ENCODE measurements around the gene RBM25.
A peak's percentile ranks its signal among the peaks of the same experiment; 100 is the strongest.
"Not testable (repeated sequence)": the region's sequence is repeated elsewhere in the genome, so short reads cannot be mapped to it uniquely, and the experiment has no call there.

Gene RBM25

DNA sequence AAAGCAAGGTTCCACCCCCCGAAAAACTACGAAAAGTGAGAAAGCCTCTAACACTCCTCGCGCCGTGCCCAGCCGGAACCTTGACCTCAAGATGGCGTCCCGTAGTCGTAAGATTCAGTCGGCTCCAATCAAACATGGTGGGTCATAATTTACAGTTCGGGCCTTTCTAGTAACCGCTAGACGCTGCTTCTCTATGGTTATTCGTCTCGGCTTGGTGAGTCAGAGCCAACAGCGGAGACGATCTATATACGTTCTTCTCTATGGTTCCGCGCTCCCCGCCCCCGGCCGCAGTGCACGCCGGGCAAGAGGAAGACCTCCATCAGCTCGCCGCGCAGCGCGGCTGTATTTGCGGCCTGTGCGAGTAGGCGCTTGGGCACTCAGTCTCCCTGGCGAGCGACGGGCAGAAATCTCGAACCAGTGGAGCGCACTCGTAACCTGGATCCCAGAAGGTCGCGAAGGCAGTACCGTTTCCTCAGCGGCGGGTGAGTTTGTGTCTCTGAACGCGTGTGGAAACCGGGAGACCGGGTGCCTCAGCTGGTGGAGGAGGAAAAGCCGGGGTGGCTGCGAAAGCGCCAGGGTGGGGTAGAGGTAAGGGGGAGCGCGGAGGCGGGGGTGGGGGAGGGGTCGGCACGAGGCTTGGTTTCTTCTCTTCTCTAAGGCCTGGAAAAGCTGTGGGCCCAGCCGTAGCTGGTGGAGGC is at the start of gene RBM25:
Gene RBM25 (plus strand): TSS at position 311 of the 698 bp plus-strand sequence. CDS start 13,108 bp downstream, outside the sequence.
- peak; percentile 95 to 96 for DNase-seq

DNA sequence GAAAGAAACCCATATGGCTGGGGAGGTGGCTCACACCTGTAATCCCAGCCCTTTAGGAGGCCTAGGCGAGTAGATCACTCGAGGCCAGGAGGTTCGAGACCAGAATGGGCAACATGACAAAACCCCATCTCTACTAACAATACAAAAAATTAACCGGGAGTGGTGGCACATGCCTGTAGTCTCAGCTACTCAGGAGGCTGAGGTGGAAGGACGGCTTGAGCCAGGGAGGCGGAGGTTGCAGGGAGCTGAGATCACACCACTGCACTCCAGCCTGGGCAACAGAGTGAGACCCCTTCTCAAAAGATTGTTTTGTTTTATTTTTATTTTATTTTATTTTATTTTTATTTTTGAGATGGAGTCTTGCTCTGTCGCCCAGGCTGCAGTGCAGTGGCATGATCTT is 47.1 kb upstream of the RBM25 start:
- DNase-seq = not testable (repeated sequence)

DNA sequence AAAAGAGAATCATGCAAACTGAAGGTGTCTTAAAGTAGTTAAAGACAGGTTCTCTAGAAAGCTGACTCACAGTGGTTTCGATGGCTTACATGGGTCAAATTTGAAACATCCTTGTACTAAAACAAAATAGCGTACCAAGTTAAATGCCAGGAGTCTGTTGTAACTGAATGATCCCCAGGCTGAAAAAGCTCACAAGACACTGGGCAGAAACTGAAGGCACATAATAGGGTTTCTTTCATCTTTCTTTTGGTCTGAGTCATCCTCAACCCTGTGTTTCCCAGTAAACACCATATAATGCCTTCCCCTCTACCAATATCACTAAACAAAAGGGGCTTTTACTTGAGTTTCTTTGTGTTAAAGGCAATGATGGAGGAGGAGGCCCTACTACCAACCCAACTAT is 44.2 kb upstream of the RBM25 start:
- DNase-seq = no peak

DNA sequence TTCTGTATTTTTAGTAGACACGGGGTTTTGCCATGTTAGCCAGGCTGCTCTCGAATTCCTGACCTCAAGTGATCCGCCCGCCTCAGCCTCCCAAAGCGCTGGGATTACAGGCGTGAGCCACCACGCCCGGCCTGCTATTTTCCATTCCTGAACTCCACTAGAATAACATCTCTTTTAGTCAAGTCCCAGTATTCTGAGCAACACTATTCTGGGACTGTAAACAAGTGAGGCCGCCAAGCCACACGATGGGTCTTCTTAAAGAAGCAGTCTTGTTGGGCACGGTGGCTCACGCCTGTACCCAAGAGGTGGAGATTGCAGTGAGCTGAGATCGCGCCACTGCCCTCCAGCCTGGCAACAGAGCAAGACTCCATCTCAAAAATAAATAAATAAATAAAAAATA is 42.8 kb upstream of the RBM25 start:
- DNase-seq = not testable (repeated sequence)

DNA sequence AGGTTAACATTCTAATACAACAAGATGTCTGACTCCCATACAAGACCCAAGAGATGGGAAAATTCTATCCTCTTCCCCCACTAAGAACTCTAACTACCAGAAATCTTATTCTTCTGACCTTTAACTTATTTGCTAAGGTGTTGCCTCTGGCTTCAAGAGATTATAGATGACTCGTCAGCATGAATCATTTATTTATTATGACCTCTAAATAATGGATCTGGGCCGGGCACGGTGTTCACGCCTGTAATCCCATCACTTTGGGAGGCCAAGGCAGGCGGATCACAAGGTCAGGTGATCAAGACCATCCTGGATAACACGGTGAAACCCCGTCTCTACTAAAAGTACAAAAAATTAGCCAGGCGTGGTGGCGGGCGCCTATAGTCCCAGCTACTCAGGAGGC is 42.3 kb upstream of the RBM25 start:
- DNase-seq = not testable (repeated sequence)

DNA sequence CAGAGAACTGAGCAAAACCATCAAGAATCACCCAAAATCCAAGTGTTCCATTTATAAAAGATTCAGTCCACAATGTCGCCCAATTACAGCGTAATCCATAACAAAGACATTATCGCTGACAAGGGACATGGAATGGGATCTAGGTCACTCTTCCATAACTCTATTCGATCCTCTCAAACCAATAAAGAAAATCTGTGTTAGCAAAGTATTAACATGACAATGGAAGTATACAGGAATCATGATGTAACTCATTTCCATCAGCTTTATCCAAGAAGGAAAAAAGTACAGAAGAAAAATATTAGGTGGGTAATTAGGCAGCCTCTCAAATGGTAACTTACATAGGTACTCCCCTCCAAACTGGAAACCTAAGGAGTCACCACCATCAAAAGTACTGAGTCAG is 36.3 kb upstream of the RBM25 start:
- no peak for DNase-seq

DNA sequence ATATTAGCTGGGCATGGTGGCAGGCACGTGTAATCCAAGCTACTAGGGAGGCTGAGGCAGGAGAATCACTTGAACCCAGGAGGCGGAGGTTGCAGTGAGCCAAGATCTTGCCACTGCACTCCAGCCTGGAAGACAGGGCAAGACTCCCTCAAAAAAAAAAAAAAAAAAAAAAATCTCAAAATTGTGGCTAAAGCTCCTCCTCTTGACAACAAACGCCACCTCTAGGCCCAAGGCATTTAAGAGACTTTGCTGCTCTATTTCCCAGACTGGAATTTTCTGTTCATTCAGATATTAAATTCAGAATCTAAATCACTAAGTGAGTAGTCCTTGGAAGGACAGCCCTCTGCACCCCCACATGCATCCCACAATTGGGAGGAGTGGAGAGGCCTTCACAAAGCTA is 32.8 kb upstream of the RBM25 start:
- no peak for DNase-seq

DNA sequence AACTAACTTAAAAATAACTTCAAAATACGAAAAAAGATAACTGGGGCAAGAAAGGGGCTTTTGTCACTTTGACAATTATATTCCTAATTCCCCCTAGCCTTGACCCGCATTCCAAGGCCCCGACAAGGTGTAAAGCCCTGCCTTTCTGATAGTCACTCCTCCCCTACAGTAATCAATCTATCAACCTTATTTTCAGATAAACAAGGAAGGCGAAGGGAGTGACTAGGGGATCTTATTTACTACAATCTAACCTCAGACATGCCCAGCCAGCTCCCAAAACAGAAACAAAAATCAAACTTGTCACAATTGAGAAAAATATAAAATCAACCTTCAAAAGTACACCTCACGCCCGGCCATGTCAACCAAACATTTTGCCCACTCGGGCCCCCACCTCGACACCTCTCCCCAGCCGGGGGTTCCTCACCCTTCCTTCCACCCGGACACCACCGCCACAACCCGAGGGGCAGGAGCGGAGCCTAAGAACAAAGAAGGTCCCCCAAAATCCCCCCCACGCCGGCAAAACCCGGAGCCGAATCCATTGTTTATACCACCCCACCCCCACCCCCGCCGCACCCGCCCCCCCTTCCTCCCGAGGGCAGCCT is 32.0 kb upstream of the RBM25 start:
- DNase-seq = peak in 1 of 2 experiments; percentile 22

DNA sequence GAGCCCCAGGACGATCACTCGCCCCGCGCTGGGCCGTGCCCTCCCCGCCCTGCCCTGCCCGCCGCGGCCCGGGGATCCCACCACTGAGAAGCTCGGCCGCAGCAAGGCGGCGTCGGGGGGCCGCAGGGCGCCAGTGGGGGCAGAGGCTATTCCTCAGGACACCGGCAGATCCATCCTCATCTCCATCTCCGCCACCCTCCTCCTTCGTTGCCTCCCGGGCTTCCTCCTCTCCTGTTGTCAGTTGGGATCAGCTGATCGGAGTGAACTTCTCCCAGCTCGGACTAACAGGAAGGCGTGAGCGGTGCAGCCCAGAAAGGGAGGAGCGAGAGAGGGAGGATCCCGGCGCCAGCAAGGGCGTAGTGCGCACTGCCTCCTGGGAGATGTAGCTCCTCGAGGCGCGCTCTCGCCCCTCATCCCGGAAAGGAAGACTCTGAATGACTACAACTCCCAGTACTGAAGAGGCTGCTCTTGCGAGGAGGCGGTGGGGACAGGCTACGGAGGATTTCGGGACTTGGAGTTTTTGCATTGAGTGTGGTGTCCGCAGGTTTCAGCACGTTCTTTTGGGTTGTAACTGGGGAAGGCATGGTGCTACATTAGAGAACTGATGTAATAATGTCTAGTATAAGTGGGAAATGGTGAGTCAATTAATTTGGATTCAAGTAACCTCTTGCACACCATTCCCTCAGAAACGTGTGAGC is 31.3 kb upstream of the RBM25 start, which contains the start of gene ZFYVE1:
Gene ZFYVE1 (minus strand): TSS at position 262 of the 698 bp plus-strand sequence. CDS start 2,598 bp downstream, outside the sequence.
- DNase-seq = peak; percentile 91 to 94

DNA sequence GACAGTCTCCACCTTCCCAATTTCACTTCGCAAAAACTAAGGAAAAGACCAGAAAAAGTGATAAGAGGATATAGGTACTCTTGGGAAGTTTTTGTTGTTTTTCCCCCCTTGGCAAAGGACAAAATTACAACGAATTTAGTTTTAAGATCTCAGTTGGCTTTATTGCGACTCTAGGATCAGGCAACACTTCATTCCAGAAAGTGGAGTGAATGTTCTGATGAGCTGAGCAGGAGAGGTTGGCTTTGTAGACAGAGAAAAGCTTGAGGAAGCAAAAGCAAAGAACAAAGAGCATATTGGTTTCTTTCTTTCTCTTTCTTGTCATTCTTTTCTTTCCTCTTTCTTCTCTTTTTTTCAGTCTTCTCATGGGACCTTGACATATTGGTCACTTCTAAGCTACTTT is 30.8 kb upstream of the RBM25 start:
- no peak for DNase-seq

DNA sequence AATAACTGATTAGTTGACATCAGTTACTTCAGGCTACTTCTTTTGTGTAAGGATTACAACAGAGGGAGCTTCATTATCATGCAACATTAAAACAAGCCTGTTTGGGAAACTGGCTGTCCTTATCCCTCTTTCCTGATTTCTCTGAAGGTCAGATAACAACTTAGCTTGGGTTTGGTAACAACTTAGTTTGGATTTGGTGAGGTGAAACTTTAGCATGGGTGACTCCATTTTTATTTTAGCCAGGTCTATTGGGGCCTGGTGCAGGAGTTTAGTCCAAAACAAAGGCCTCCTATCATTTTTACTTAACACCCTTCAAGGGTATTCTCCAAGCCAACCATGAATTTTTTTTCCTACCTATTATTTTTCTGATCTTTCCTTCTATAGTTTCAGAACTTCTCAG is 30.4 kb upstream of the RBM25 start:
- no peak for DNase-seq

DNA sequence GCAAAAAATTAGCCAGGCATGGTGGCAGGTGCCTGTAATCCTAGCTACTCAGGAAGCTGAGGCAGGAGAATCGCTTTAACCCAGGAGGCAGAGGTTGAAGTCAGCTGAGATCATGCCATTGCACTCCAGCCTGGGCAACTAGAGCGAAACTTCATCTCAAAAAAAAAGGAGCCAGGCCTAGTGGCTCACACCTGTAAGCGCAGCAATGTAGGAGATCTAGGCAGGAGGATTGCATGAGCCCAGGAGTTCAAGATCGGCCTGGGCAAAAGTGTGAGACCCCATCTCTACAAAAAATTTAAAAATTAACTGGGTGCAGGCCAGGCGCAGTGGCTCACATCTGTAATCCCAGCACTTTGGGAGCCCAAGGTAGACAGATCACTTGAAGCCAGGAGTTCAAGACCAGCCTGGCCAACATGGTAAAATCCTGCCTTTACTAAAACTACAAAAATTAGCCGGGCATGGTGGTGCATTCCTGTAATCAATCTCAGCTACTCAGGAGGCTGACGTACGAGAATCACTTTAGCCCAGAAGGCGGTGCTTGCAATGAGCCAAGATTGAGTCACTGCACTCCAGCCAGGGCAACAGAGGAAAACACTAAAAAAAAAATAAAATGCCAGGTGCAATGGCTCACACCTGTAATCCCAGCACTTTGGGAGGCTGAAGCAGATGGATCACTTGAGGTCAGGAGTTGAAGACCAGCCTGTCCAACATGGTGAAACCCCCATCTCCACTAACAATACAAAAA is 21.5 kb upstream of the RBM25 start:
- not testable (repeated sequence) for DNase-seq

DNA sequence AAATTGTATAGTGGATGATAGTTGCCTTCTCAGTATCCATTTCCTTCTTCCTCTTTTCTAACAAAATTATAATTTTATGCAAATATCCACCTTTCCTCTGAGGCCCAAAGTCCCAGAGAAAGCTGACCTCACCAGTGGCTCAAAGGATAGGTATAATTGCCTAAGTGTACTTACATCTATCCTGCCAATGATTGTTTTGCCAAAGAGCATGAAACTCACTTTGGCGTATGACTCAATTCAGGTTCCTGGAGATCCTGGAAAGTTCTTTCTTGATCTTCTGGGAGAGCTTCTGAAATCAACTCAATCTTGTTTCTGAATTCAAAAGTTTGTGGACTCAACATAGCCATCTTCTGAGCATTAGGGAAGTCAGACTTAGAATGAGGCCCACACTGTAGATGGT is 10.5 kb upstream of the RBM25 start:
- DNase-seq = no peak

DNA sequence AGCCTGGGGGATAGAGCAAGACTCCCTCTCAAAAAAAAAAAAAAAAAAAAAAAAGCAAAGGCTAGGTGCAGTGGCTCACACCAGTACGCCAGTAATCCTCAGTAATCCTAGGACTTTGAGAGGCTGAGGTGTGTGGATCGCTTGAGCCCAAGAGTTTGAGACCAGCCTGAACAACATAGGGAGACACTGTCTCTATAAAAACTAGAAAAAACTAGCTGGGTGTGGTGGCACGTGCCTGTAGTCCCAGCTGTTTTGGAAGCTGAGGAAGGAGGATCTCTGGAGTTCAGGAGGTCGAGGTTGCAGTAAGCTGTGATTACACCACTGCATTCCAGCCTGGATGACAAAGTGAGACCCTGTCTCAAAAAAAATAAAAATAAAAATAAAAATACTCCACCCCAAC is 8.9 kb upstream of the RBM25 start:
- no peak for DNase-seq

DNA sequence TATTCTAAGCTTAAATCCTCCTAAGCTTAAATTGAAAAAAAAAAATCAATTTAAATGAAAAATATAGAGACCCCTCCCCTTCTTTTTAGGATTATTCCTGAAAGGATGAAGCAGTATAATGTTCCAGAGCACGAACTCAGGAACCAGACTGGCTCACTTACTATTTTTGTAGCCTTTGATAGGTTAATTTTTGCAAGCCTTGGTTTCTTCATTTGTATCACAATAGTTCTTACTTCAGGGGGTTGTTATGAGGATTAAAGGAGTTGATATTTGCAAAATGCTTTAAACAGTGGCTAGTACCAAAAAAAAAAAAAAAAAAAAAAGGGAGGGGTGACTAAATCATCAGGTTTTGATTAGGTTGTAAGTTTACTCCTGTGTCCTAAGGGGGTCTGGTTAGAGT is 3.1 kb upstream of the RBM25 start:
- DNase-seq = no peak

DNA sequence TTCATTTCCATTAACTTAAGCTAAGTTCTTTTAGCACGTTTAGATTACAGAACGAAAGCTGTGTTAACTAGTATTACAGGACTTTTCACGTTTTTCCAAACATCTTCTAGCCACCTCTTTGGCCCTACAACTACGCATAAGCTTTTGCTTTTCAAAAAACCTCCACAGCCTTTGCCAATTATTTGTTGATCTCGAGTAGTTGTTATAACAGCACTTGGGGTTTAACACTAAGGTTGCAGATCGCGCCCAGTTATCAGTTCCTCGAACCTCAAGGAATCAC is 450 bp upstream of the RBM25 start:
- DNase-seq = no peak

DNA sequence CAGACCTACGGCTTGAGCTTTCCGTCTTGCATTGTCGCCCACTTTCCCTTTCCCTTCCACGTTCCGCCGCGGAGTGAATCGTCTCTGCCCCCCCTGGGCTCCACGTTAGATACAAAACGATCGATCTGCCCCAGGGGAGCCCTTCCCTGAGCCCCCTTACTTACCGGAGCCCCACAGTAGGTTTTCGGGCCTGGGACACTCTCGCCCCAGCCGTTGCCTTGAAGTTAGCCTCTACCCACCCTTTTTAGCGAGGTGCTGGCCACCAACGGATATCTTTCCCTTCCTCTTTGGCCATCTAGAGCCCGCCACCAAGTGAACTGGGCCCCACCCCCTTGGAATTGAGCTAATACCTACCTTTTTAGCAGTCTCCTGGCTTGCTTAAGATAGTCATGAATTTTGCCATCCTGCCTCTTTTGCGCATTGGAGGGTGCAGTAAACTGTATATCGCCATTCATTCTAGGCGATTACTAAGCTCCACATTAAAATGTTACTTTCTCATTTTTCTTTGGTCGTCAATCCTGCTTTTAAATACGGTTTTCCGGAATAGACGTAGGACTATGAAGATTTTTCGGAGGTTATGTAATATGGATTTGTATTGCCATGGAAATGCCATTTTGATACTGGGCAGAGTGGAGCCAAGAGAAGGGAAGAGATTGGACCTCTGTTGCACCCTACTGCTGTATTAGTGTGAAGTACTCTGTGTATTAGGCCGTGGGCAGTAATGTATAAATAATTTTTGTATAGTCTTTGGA is 764 bp downstream of the RBM25 start:
- no peak for DNase-seq

DNA sequence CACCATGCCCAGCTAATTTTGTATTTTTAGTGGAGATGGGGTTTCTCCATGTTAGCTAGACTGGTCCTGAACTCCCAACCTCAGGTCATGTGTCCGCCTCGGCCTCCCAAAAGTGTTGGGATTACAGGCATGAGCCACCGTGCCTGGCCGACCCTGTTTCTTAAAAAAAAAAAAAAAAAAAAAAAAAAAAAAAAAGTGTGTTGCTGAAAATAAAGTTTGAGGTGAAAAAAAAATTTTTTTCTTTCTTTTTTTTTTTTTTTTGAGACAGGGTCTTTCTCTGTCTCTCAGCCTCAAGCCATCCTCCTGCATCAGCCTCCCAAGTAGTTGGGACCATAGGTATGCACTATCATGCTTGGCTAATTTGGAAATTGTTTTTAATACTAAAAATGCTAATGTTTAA is 11.3 kb downstream of the RBM25 start:
- DNase-seq = no peak

DNA sequence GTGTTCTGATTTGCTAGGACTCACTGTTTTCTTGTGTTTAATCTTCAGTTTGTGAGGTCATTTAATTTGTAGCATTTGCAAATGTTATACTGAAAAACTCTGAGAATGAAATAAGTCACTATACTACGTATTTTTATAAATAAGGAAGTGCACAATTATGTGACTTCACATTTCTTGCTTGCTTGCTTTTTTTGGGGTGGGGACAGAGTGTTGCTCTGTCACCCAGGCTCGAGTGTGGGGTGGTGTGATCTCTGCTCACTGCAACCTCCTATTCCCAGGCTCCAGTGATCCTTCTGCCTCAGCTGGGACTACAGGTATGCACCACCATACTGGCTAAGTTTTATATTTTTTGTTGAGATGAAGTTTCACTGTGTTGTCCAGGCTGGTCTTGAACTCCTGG is 32.7 kb downstream of the RBM25 start:
- DNase-seq = no peak

DNA sequence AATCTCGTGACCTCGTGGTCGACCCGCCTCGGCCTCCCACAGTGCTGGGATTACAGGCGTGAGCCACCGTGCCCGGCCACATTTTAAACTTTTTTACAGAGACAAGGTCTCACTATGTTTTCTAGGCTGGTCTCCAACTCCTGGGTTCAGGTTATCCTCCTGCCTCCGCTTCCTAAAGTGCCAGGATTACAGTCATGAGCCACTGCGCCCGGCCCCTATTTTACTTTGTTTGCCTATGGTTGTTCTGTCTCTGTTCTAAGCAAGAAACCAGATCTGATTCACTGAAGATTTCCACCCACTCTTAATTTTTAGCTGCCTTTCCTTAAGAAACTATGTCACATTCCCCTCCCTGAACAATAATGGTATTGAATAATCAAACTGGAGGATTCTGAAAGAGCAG is 39.1 kb downstream of the RBM25 start:
- DNase-seq = no peak

DNA sequence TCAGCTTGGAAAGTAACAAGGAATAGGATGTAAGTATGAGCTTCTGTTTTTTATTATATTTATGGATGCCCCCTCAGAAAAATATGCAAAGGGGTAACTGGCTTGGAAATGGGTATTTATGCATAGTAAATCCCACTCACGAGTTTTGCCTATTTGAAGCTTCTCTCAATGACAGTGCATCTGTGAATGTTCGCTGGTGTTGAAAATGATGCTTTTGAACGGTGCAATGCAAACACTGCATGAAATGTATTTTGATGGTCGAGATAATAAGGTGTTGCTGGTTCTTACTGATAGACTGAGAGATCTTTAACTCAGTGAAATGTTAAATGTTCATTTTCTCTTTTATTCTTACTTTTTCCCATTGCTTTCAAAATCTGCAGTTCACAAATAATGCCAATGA is 42.0 kb downstream of the RBM25 start:
- no peak for DNase-seq

DNA sequence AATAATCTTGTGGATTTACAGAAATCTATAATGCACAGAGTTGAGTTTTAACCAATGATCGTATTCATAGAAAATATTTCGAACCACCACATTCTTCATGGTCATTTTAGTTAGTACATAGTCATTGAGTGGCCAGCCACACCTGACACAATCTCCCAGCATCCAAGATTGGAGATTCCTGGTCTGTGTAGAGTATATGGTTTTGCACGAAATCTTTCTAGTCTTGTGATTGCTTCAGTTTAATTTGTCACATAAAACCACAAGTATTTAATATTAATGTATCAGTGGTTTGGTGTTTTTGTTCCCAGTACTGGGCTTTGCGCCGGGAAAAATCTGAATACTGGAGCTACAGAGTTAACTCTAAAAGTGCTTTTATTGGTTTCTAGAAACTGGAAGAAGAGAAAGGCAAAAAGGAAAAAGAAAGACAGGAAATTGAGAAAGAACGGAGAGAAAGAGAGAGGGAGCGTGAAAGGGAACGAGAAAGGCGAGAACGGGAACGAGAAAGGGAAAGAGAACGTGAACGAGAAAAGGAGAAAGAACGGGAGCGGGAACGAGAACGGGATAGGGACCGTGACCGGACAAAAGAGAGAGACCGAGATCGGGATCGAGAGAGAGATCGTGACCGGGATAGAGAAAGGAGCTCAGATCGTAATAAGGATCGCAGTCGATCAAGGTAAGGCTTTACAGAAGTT is 44.6 kb downstream of the RBM25 start:
- DNase-seq = no peak

Data from activated T-cell treated with anti-CD3 and anti-CD28 coated beads, Interleukin-2, amount 50 U/mL, for 48 hours (primary cell).